Spinal cord (tissue), 10 donors: ENCODE results near the gene TMEM132D. TPM values are rescaled to one million over a fixed set of nuclear protein-coding genes. Genes with fewer than 3 reads are reported as not detected.

Experiments
- DNase-seq, 6 donors: peaks; one replicate each; pipeline versions ENCODE4 v3.0.0 to v3.0.0-alpha.2; 2013 to 2015; ENCODE audit warnings: low spot score in 6 of 6, low read depth in 4 of 6
- H3K27ac ChIP-seq: one replicate; pipeline ENCODE4 v1.5.1; 2013; ENCODE audit warnings: low read depth, low read length, control low read depth
- H3K27me3 ChIP-seq: one replicate; pipeline ENCODE4 v1.6.1; 2013; ENCODE audit warnings: low read length; ENCODE audit not compliant: control insufficient read depth, insufficient read depth
- H3K36me3 ChIP-seq: one replicate; pipeline ENCODE4 v1.6.1; 2013; ENCODE audit warnings: low read length; ENCODE audit not compliant: control insufficient read depth, insufficient read depth
- H3K4me1 ChIP-seq: one replicate; pipeline ENCODE4 v1.6.1; 2013; ENCODE audit warnings: low read length; ENCODE audit not compliant: control insufficient read depth, insufficient read depth
- H3K4me3 ChIP-seq: one replicate; pipeline ENCODE4 v1.5.1; 2013; ENCODE audit warnings: low read depth, low read length, control low read depth
- H3K9me3 ChIP-seq: one replicate; pipeline ENCODE4 v1.6.1; 2013; ENCODE audit warnings: low read length; ENCODE audit not compliant: control insufficient read depth, insufficient read depth
- WGBS: methylation state at CpG from one replicate; pipeline ENCODE4 v1.1.5; 2013; ENCODE audit warnings: missing lambda C conversion rate; ENCODE audit not compliant: insufficient coverage; 5-methylcytosine and 5-hydroxymethylcytosine counted together
- polyA plus RNA-seq, 2 donors: library from polyadenylated mRNA; unstranded; fragments of 120-200 nt; gene quantifications; one replicate each; pipeline ENCODE4 v1.2.1, GENCODE V29; 2013; ENCODE audit not compliant: insufficient read length in 2 of 2
- total RNA-seq, 2 donors: library from RNA; depleted of rRNA in 1 of 2; stranded (reverse); fragments of 120-200 nt in 1 of 2; fragments of >200 nt in 1 of 2; gene quantifications; one replicate each; pipeline versions ENCODE4 v1.2.3 to v1.2.4, GENCODE V29; 2013 to 2014
- donor health status: healthy.

The TMEM132D gene
- total and polyA plus RNA-seq, 4 donors = 4.7 to 15.7 (median 12.6) TPM

DNA sequence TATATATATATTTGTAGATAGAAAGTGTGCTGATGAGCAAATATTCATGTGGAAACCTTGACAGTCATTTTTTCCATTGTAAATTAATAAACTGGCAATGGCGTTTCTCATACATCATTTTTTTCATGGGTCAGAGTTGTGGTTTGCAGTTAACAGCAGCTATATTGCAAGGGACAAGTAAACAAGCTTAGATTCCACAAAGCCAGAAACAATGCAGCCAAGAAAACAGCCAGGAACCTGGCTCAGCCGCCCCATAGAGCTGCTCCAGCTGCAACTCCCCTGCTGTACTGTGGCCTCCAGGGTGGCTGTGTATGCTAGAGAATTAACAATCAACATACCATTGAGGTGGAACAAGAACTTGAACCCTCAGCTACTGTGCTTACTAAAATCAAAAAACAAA lies 298.2 kb downstream of the TMEM132D start:
- Histone ChIP-seq H3K4me3 (no peak overlapping the region), H3K36me3 (no peaks in the 10 kb centered on the region), H3K27me3 (no peaks in the 10 kb centered on the region), H3K9me3 (no peaks in the 10 kb centered on the region), H3K4me1 (peaks cover 3% of the 10 kb centered on the region), H3K27ac (no peak overlapping the region)
- DNase-seq = peak in 1 of 6 donors; percentile 33
- WGBS = no CpG with 5 or more reads among the region's 2 CpGs

DNA sequence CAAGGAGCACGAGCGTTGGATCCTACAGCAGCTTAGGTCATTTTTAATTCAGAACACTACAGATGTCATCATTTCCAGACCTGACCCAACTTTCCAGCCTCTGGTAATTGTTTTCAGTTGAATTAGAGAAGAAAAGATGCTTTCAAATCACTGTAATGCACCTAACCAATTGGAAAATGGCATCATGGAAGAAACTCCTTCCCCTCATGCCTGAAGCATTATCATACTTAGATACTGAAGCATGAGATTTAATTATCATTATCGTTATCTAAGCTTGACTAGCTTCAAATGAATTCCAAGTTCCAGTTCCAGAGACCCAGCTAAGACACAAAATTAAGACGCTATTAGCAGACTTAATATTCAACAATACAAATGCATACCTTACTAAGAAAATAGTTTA lies 299.3 kb downstream of the TMEM132D start:
- Histone ChIP-seq H3K27ac (no peak overlapping the region), H3K4me1 (peaks cover 3% of the 10 kb centered on the region), H3K9me3 (no peaks in the 10 kb centered on the region), H3K36me3 (no peaks in the 10 kb centered on the region), H3K27me3 (no peaks in the 10 kb centered on the region), H3K4me3 (no peak overlapping the region)
- DNase-seq = peak in 1 of 6 donors; percentile 70
- WGBS = no CpG with 5 or more reads among the region's 4 CpGs

GRCh38 chr12:129599406-129599805 lies 304.4 kb downstream of the TMEM132D start:
- H3K4me3 ChIP-seq = no peak overlapping the region
- DNase-seq = no peak
- no peak overlapping the region for H3K27ac ChIP-seq
- H3K27me3 ChIP-seq = no peaks in the 10 kb centered on the region
- no peaks in the 10 kb centered on the region for H3K9me3 ChIP-seq
- H3K36me3 ChIP-seq = no peaks in the 10 kb centered on the region
- H3K4me1 ChIP-seq = no peaks in the 10 kb centered on the region
- no CpG with 5 or more reads among the region's 1 CpG for WGBS

DNA sequence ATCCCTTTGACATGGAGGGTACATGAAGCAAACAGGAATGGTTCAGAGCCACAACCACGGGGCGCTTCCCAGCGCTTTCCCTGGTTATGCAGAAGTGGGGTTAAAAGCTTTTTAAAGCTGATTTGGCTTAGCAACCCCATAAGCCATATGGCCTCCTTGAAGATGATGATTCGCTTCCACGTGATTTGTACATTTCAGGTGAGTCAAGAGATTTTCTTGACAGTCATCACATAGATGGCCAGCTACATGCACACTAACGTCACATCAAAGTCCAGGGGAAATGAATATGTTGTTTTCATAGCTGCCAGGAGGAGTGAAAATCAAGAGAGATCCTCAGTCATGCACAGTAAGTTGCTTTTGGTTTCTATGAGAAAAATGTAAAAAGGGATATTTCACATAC lies 309.7 kb downstream of the TMEM132D start:
- H3K4me1 ChIP-seq = no peaks in the 10 kb centered on the region
- no peaks in the 10 kb centered on the region for H3K27me3 ChIP-seq
- 60% methylated on average over 2 of the region's 6 CpGs for WGBS
- H3K4me3 ChIP-seq = no peak overlapping the region
- no peaks in the 10 kb centered on the region for H3K36me3 ChIP-seq
- H3K27ac ChIP-seq = no peak overlapping the region
- no peak for DNase-seq
- no peaks in the 10 kb centered on the region for H3K9me3 ChIP-seq

DNA sequence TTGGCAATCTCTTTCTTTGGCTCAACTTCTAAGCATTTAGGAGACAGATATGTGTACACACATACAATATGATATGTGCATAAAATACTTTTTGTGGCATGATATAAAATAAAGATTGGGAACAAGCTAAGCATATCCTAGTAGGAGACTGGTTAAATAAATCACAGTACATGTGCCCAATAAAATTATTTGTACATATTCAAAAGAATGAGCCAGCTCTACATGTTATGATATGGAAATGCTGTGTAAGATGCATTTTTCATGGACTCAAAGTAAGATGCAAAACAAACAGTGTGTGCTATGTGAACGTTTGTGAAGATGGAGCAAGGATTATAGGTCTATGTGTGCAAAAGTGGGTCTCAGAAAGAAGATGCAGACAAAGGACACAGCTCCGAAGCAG lies 311.4 kb downstream of the TMEM132D start:
- Histone ChIP-seq H3K36me3 (no peaks in the 10 kb centered on the region), H3K9me3 (no peaks in the 10 kb centered on the region), H3K27me3 (no peaks in the 10 kb centered on the region), H3K4me1 (no peaks in the 10 kb centered on the region), H3K27ac (no peak overlapping the region), H3K4me3 (no peak overlapping the region)
- 65% methylated on average over 2 of the region's 2 CpGs for WGBS
- DNase-seq = no peak

- Histone ChIP-seq H3K27ac (no peak overlapping the region), H3K36me3 (no peaks in the 10 kb centered on the region), H3K27me3 (no peaks in the 10 kb centered on the region), H3K9me3 (no peaks in the 10 kb centered on the region), H3K4me1 (no peaks in the 10 kb centered on the region), H3K4me3 (no peak overlapping the region)
- WGBS = 83% methylated on average over 1 of the region's 5 CpGs
- no peak for DNase-seq
These were observed 314.3 kb downstream of the TMEM132D start for GRCh38 chr12:129589503-129589902.

DNA sequence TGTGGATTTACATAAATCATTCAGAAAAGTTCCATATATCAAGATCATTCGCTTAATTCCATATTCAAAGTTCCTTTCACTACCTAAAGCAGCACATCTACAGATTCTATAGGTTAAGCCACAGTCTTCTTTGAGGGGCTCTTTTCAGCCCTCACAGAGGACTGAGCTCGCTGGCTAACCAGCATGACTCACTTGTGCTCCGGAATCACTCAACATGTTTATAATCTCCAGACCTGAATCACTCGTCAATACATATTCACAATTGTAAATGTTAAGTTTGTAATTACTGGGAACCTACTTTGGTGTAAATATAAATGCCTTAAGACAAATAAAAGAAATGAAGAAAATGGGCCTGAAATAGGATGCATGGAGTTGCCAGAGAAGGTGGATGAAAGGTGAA lies 315.7 kb downstream of the TMEM132D start:
- Histone ChIP-seq H3K27ac (no peak overlapping the region), H3K27me3 (no peaks in the 10 kb centered on the region), H3K4me3 (no peak overlapping the region), H3K4me1 (no peaks in the 10 kb centered on the region), H3K9me3 (no peaks in the 10 kb centered on the region), H3K36me3 (no peaks in the 10 kb centered on the region)
- 0% methylated on average over 1 of the region's 4 CpGs for WGBS
- no peak for DNase-seq

DNA sequence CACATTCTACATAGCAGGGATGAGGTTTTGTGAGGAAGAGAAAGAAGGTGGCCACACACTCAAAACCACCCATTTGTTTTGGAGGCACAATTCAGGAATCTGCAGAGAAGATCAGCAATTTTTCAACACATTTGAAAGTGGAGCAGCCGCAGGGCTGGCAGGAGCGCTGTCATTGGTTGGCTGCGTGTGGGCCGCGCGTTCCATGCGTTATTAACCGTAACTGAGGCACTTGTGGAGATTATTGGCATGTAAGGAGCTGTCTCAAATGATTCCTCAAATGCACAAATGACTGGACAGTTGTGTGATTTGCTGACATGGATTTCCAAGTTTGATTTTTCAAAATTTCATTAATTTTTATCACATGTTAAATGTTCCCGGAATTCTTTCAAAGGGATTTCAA lies 318.5 kb downstream of the TMEM132D start:
- Histone ChIP-seq H3K27ac (no peak overlapping the region), H3K9me3 (no peaks in the 10 kb centered on the region), H3K4me3 (no peak overlapping the region), H3K36me3 (no peaks in the 10 kb centered on the region), H3K4me1 (no peaks in the 10 kb centered on the region), H3K27me3 (no peaks in the 10 kb centered on the region)
- WGBS = 90% methylated on average over 8 of the region's 9 CpGs
- peak in 1 of 6 donors; percentile 64 for DNase-seq

- H3K27ac ChIP-seq = no peak overlapping the region
- H3K9me3 ChIP-seq = no peaks in the 10 kb centered on the region
- 98% methylated on average over 4 of the region's 5 CpGs for WGBS
- no peaks in the 10 kb centered on the region for H3K4me1 ChIP-seq
- DNase-seq = no peak
- H3K27me3 ChIP-seq = no peaks in the 10 kb centered on the region
- no peaks in the 10 kb centered on the region for H3K36me3 ChIP-seq
- H3K4me3 ChIP-seq = no peak overlapping the region
These were observed 323.9 kb downstream of the TMEM132D start for GRCh38 chr12:129579879-129580278.

GRCh38 chr12:129571901-129572494 lies 331.8 kb downstream of the TMEM132D start:
- H3K4me3 ChIP-seq = no peak overlapping the region
- no peak overlapping the region for H3K27ac ChIP-seq
- 82% methylated on average over 16 of the region's 17 CpGs for WGBS
- H3K27me3 ChIP-seq = no peaks in the 10 kb centered on the region
- no peaks in the 10 kb centered on the region for H3K4me1 ChIP-seq
- no peak for DNase-seq
- H3K36me3 ChIP-seq = no peaks in the 10 kb centered on the region
- H3K9me3 ChIP-seq = no peaks in the 10 kb centered on the region
